ENCODE results near the gene SLC10A7. TPM values are rescaled to one million over a fixed set of nuclear protein-coding genes. Genes with fewer than 3 reads are reported as not detected.

Gene SLC10A7
- total and polyA plus RNA-seq, 2 of the 4 experiments (the other 2 are of a cell fraction), result 5.2 to 8.4 TPM

GRCh38 chr4:146261041-146261440, 260.7 kb downstream of the SLC10A7 start:
- H3K4me1 ChIP-seq (ENCODE audit: control insufficient read depth, insufficient read depth, low read length), result peaks cover 3% of the 10 kb centered on the region
- H4K20me1 ChIP-seq (ENCODE audit: insufficient read depth, low read length), result no peaks in the 10 kb centered on the region
- no peak overlapping the region for H4K5ac ChIP-seq (ENCODE audit: low read depth, low read length)
- no peak for DNase-seq
- H3K9me3 ChIP-seq (ENCODE audit: control insufficient read depth, insufficient read depth, low read length), result no peaks in the 10 kb centered on the region
- H3K27me3 ChIP-seq (ENCODE audit: control insufficient read depth, insufficient read depth, low read length), result no peaks in the 10 kb centered on the region
- no peak overlapping the region for H4K8ac ChIP-seq (ENCODE audit: low read depth in 2 of 2, low read length in 2 of 2)
- intact Hi-C loops (cut with micrococcal nuclease) (no loop called here), in situ Hi-C loops (cut with MboI; ENCODE audit: low sequenced_read_pairs) (no loop called here), dilution Hi-C loops (cut with HindIII; ENCODE audit: low sequenced_read_pairs, unreplicated experiment) (no loop called here)
- H3K56ac ChIP-seq (ENCODE audit: extremely low read depth, insufficient read depth, low read length), result no peak overlapping the region
- no peaks in the 10 kb centered on the region; a peak in 1 of 4 replicates for H3K79me1 ChIP-seq (ENCODE audit: low read depth in 1 of 2, low read length in 2 of 2)
- H3K9me1 ChIP-seq (ENCODE audit: insufficient read depth, low read length), result peaks cover 5% of the 10 kb centered on the region; the same call in 1 of the 2 replicates
- no peak overlapping the region for H2AFZ ChIP-seq (replicated peaks; ENCODE audit: low read length, poor library complexity)
- no TSS peak for BruUV-seq (replicated peaks)
- no peak overlapping the region for H3K4ac ChIP-seq (ENCODE audit: low read depth, low read length)
- ChIA-PET POLR2A (ENCODE audit: unreplicated experiment) (no interaction called here), CTCF (interaction anchor here (1.1 kb wide), 1 partner anchor 300 kb away, joined by 4 read pairs; no protein-coding TSS in a partner anchor)
- H2BK20ac ChIP-seq (ENCODE audit: low read depth, low read length), result no peak overlapping the region
- H3K4me2 ChIP-seq (ENCODE audit: low read depth, low read length), result no peak overlapping the region
- H3K9ac ChIP-seq (ENCODE audit: low read depth, low read length), result no peak overlapping the region
- no peak overlapping the region for H3K4me3 ChIP-seq (ENCODE audit: insufficient read depth, low read depth, low read length)
- H2AK9ac ChIP-seq (replicated peaks; ENCODE audit: low read depth, low read length, poor library complexity), result no peak overlapping the region
- no peaks in the 10 kb centered on the region for H3K36me3 ChIP-seq (ENCODE audit: control insufficient read depth, insufficient read depth, low read length)
- no peak overlapping the region for H2BK5ac ChIP-seq (ENCODE audit: low read depth, low read length, poor library complexity, severe bottlenecking)
- no peak overlapping the region for H3K14ac ChIP-seq (replicated peaks; ENCODE audit: low read depth, low read length)
- no peak overlapping the region for H2BK15ac ChIP-seq (ENCODE audit: low read depth, low read length)
- TF ChIP-seq POLR2A (IDR thresholded peaks at IDR 0.05; ENCODE audit: low read depth, low read length), result no peak
- no peak overlapping the region for H3K23ac ChIP-seq (ENCODE audit: low read depth, low read length)
- H3K27ac ChIP-seq (ENCODE audit: insufficient read depth, low read length), result no peak overlapping the region
- H2AK5ac ChIP-seq (ENCODE audit: low read depth, low read length), result no peak overlapping the region
- H3K18ac ChIP-seq (ENCODE audit: low read depth, low read length), result no peak overlapping the region
- H2BK120ac ChIP-seq (ENCODE audit: low read depth, low read length), result no peak overlapping the region
- WGBS, 2 experiments (ENCODE audit: extremely low coverage in 2 of 2, insufficient read length in 1 of 2), result no CpG with 5 or more reads among the region's 2 CpGs
- ATAC-seq (ENCODE audit: low read depth), result no peak
- no peak overlapping the region for H4K91ac ChIP-seq (ENCODE audit: insufficient read depth, low read depth, low read length)
